K562 (cell line): ENCODE data around the gene CFAP97D2. TPM values are rescaled to one million over a fixed set of nuclear protein-coding genes. Genes with fewer than 3 reads are reported as not detected.

Experiments
- BCLAF1 ChIP-seq, 2 experiments: fragments of 450-650 bp in 1 of 2; IDR thresholded peaks; 2 replicates each; pipeline ENCODE4 v1.6.1; 2011 to 2017; ENCODE audit warnings: low read depth in 2 of 2, antibody characterized with exemption in 1 of 2, borderline replicate concordance in 1 of 2, low read length in 1 of 2, mild to moderate bottlenecking in 1 of 2, mixed read lengths in 1 of 2; ENCODE audit not compliant: control insufficient read depth in 1 of 2
- CTBP1 ChIP-seq: fragments of 450-650 bp; IDR thresholded peaks from 2 replicates; pipeline ENCODE4 v1.6.1; 2016; ENCODE audit warnings: borderline replicate concordance
- DEAF1 ChIP-seq: fragments of 450-650 bp; formaldehyde crosslinking; IDR thresholded peaks from 2 replicates; pipeline ENCODE4 v1.4.0; 2020; ENCODE audit warnings: mild to moderate bottlenecking, moderate library complexity
- E2F5 ChIP-seq: sonication (generic); formaldehyde crosslinking; IDR thresholded peaks from 2 replicates; pipeline ENCODE4 v1.8.0; 2022; ENCODE audit warnings: mild to moderate bottlenecking, missing genetic modification reagents
- EP400 ChIP-seq: fragments of 450-650 bp; IDR thresholded peaks from 2 replicates; pipeline ENCODE4 v1.6.1; 2017; ENCODE audit warnings: antibody characterized with exemption, mild to moderate bottlenecking, moderate library complexity
- NCOA2 ChIP-seq, 2 experiments: fragments of 450-650 bp; IDR thresholded peaks; 2 replicates each; pipeline ENCODE4 v1.6.1; 2018; ENCODE audit warnings: mild to moderate bottlenecking in 2 of 2, moderate library complexity in 1 of 2; ENCODE audit not compliant: partially characterized antibody in 2 of 2
- NR2C2 ChIP-seq, 2 experiments: fragments of 200-800 bp in 1 of 2; sonication (Bioruptor generic) in 1 of 2; sonication (generic) in 1 of 2; formaldehyde crosslinking in 1 of 2; IDR thresholded peaks; 2 replicates each; pipeline versions ENCODE4 v1.6.1 to v1.8.0; 2016 to 2022; ENCODE audit warnings: mild to moderate bottlenecking in 1 of 2, missing compliant biosample characterization in 1 of 2, missing genetic modification characterization in 1 of 2, missing genetic modification reagents in 1 of 2
- RAD51 ChIP-seq: fragments of 450-650 bp; IDR thresholded peaks from 2 replicates; pipeline ENCODE4 v1.7.1; 2016; ENCODE audit warnings: low read depth, mild to moderate bottlenecking, borderline replicate concordance
- SAP30 ChIP-seq: fragments of 200-600 bp; sonication (generic); IDR thresholded peaks from 2 replicates; pipeline ENCODE4 v1.6.1; 2012; ENCODE audit warnings: borderline replicate concordance, low read depth, mild to moderate bottlenecking, moderate library complexity, low read length, control low read depth, inconsistent platforms; ENCODE audit not compliant: insufficient read depth, poor library complexity, severe bottlenecking
- SMARCA4 ChIP-seq: fragments of 450-650 bp; IDR thresholded peaks from 2 replicates; pipeline ENCODE4 v1.6.1; 2016
- VEZF1 ChIP-seq: fragments of 200-800 bp; sonication (Bioruptor generic); IDR thresholded peaks from 2 replicates; pipeline ENCODE4 v1.6.1; 2017; ENCODE audit warnings: missing genetic modification characterization, missing compliant biosample characterization
- ZNF431 ChIP-seq: sonication (generic); formaldehyde crosslinking; IDR thresholded peaks from 2 replicates; pipeline ENCODE4 v1.8.0; 2022; ENCODE audit warnings: mild to moderate bottlenecking, missing genetic modification reagents
- ZNF583 ChIP-seq: fragments of 250-450 bp; sonication (Bioruptor Pico); IDR thresholded peaks from 2 replicates; pipeline ENCODE4 v1.4.0; 2020
- ZNF592 ChIP-seq: fragments of 450-650 bp; IDR thresholded peaks from 2 replicates; pipeline ENCODE4 v1.6.1; 2017; ENCODE audit warnings: antibody characterized with exemption, mild to moderate bottlenecking
- polyA plus RNA-seq, 8 experiments: library from polyadenylated mRNA; depleted of rRNA in 4 of 8; stranded (reverse) in 5 of 8; unstranded in 3 of 8; fragments of >200 nt; fragmentation: Nextera tagmentation in 2 of 8; fragmentation: Illumina TruSeq in 1 of 8; extraction: Ambion mirVana in 2 of 8; extraction: Trizol in 1 of 8; gene quantifications; 2 replicates each; pipeline versions ENCODE4 v1.2.1 to v1.2.3, GENCODE V29; 2011 to 2014; ENCODE audit warnings: inconsistent platforms in 1 of 8, missing spikeins in 1 of 8
- total RNA-seq, 7 experiments: library from RNA; depleted of rRNA in 6 of 7; stranded (reverse); fragments of >200 nt in 6 of 7; fragmentation: Illumina TruSeq in 2 of 7; extraction: Trizol in 2 of 7; gene quantifications; 2 replicates each; pipeline versions ENCODE4 v1.2.1 to v1.2.3, GENCODE V29; 2011 to 2021; ENCODE audit warnings: low replicate concordance in 1 of 7

The CFAP97D2 gene
- total and polyA plus RNA-seq, 9 of the 15 experiments (the other 6 are each of a cell fraction or from before 2014, with no cell fraction given) = not detected

GRCh38 chr13:114237415-114238112 is 58.5 kb downstream of the CFAP97D2 start (continued):
- TF ChIP-seq SAP30 (no peak), NCOA2 (IDR thresholded peaks at IDR 0.05; ENCODE audit: partially characterized antibody in 2 of 2) (no peak), E2F5 (CRISPR knock-in tag) (no peak), VEZF1 (0 out of 2 replicates have a peak, but pooled peaks have one; percentile 23), NR2C2 (CRISPR knock-in tag; IDR thresholded peaks at IDR 0.05) (no peak), NR2C2 (tag; IDR thresholded peaks at IDR 0.05) (peak; percentile 39; the same call in 1 of the 2 replicates), ZNF583 (CRISPR knock-in tag) (no peak), CTBP1 (peak; percentile 33; the same call in 1 of the 2 replicates), ZNF431 (CRISPR knock-in tag) (no peak), RAD51 (peak; percentile 90), ZNF592 (peak; percentile 61), SMARCA4 (peak; percentile 80), BCLAF1 (IDR thresholded peaks at IDR 0.05; ENCODE audit: borderline replicate concordance in 1 of 2, control insufficient read depth in 1 of 2, low read depth in 2 of 2, low read length in 1 of 2) (no peak), EP400 (peak; percentile 62; the same call in 1 of the 2 replicates), DEAF1 (CRISPR knock-in tag) (no peak)
